SK-N-SH treated with all-trans-retinoic acid at 6 μM for 48 hours (cell line): Measurements from ENCODE around the gene DUSP3.

Experiments
- CSDC2 ChIP-seq: fragments of 250-450 bp; sonication (Bioruptor Pico); IDR thresholded peaks from 2 replicates; pipeline ENCODE4 v1.5.0; 2020; ENCODE audit warnings: mild to moderate bottlenecking, moderate library complexity
- SNAI2 ChIP-seq: fragments of 250-450 bp; sonication (Bioruptor Pico); IDR thresholded peaks from 2 replicates; pipeline ENCODE4 v1.5.0; 2020; ENCODE audit warnings: mild to moderate bottlenecking, moderate library complexity

DNA sequence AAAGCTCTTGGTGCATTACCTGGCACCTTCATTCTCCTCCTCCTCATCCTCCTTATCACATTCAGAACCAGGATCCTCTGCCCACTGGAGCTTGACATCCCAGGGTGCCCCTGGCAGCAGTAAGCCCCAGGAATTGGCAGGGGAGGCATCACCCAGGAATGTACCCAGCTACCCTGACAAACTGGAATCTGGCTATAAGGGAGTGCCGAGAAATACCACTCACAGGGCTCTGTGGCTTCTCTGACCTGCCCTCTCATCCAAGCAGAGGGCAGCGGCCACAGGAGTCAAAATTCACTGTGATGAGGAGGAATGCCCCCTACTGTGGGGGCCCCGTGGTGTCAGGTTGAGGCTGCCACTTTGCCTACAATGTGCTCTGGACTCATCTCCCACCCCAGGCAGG, 34.6 kb upstream of the DUSP3 start:
- TF ChIP-seq CSDC2 (CRISPR knock-in tag) (no peak), SNAI2 (no peak)
